ENCODE results near the gene AUNIP. TPM values are rescaled to one million over a fixed set of nuclear protein-coding genes. Genes with fewer than 3 reads are reported as not detected.

The AUNIP gene
- total RNA-seq, 1 experiment from 2014 or later: 22.2 TPM

- Histone ChIP-seq H2BK5ac (ENCODE audit: insufficient read length, low read length) (no peak overlapping the region), H4K5ac (ENCODE audit: insufficient read length, low read depth, low read length) (no peak overlapping the region), H3K23ac (ENCODE audit: insufficient read length, low read depth, low read length) (no peak overlapping the region), H2BK12ac (ENCODE audit: insufficient read length, low read depth, low read length) (no peak overlapping the region), H3K27me3 (ENCODE audit: insufficient read depth, low read length) (no peaks in the 10 kb centered on the region), H3K23me2 (ENCODE audit: insufficient read length, low read depth, low read length, poor library complexity, severe bottlenecking) (no peaks in the 10 kb centered on the region), H3K56ac (ENCODE audit: insufficient read length, low read depth, low read length) (no peak overlapping the region), H3K4ac (ENCODE audit: low read depth, low read length) (no peak overlapping the region), H3K18ac (ENCODE audit: insufficient read length, low read depth, low read length) (no peak overlapping the region), H3K14ac (ENCODE audit: insufficient read depth, low read length) (no peak overlapping the region), H3K27ac (ENCODE audit: insufficient read length, low read depth, low read length) (no peak overlapping the region), H4K91ac (ENCODE audit: insufficient read length, low read depth, low read length) (no peak overlapping the region), H4K8ac (replicated peaks; ENCODE audit: insufficient read length, low read depth, low read length) (no peak overlapping the region), H3K79me1 (ENCODE audit: insufficient read depth, low read depth, low read length, poor library complexity, severe bottlenecking) (no peaks in the 10 kb centered on the region), H3K9me3 (ENCODE audit: control insufficient read depth, low read depth, low read length) (no peaks in the 10 kb centered on the region), H2BK120ac (ENCODE audit: low read depth, low read length, poor library complexity, severe bottlenecking) (no peak overlapping the region), H2BK20ac (ENCODE audit: low read depth, low read length, poor library complexity, severe bottlenecking) (no peak overlapping the region), H3K4me2 (ENCODE audit: insufficient read depth, insufficient read length, low read length) (no peak overlapping the region), H2BK15ac (ENCODE audit: low read depth, low read length) (no peak overlapping the region), H4K20me1 (ENCODE audit: control insufficient read depth, insufficient read depth, insufficient read length) (no peaks in the 10 kb centered on the region), H3K79me2 (ENCODE audit: insufficient read depth, low read length) (no peaks in the 10 kb centered on the region; the same call in 1 of the 2 replicates), H3K9ac (ENCODE audit: extremely low read depth, insufficient read length, low read length) (no peak overlapping the region), H3T11ph (ENCODE audit: low read length) (no peak overlapping the region), H3K4me1 (ENCODE audit: insufficient read depth, low read length) (no peaks in the 10 kb centered on the region), H2AFZ (ENCODE audit: low read length) (no peak overlapping the region), H2AK5ac (ENCODE audit: insufficient read length, low read length) (no peak overlapping the region)
- H3K4me1 Mint-ChIP-seq: peaks cover 2 to 3% of the 10 kb centered on the region in 2 experiments
- no peak for DNase-seq
- peak overlapping the region in 1 of 3 experiments; percentile 54; a peak in 1 of 7 replicates for H3K27ac Mint-ChIP-seq
- H3K27me3 Mint-ChIP-seq (ENCODE audit: low read depth): peaks cover 6% of the 10 kb centered on the region
- WGBS (ENCODE audit: extremely low coverage, insufficient read length, low lambda C conversion rate): no CpG with 5 or more reads among the region's 10 CpGs
- H3K36me3 Mint-ChIP-seq (ENCODE audit: insufficient read depth in 1 of 3, low read depth in 3 of 3): peaks cover 6 to 48% (median 37%) of the 10 kb centered on the region in 3 experiments; a peak in 6 of 7 replicates
- no peaks in the 10 kb centered on the region for H3K9me3 Mint-ChIP-seq
- no peak overlapping the region for H3K4me3 Mint-ChIP-seq
- TF ChIP-seq CTCF (conservative IDR thresholded peaks at IDR 0.05): no peak
These were observed 32.7 kb downstream of the AUNIP start for GRCh38 chr1:25826571-25826970.

Measured in H9 (cell line).